Suprapubic skin (tissue), 4 donors: ENCODE data around the gene TECPR2.

ENCODE experiments used
- POLR2A ChIP-seq, 2 donors: fragments of 450-650 bp; IDR thresholded peaks; one replicate each; pipeline ENCODE4 v1.6.1; 2017; ENCODE audit warnings: antibody characterized with exemption in 2 of 2, mild to moderate bottlenecking in 2 of 2, moderate library complexity in 2 of 2
- POLR2AphosphoS5 ChIP-seq, 3 donors: sonication (generic); formaldehyde crosslinking; IDR thresholded peaks; one replicate each; pipeline ENCODE4 v1.6.1; 2017; ENCODE audit warnings: antibody characterized with exemption in 3 of 3
- TF ChIP-seq, protein P1 (sequence below), 2 donors: fragments of 200-600 bp in 1 of 2; fragments of 450-650 bp in 1 of 2; sonication (generic) in 1 of 2; IDR thresholded peaks; one replicate each; pipeline ENCODE4 v1.5.1; 2016 to 2019; ENCODE audit warnings: antibody characterized with exemption in 2 of 2, mild to moderate bottlenecking in 1 of 2, moderate library complexity in 1 of 2

DNA sequence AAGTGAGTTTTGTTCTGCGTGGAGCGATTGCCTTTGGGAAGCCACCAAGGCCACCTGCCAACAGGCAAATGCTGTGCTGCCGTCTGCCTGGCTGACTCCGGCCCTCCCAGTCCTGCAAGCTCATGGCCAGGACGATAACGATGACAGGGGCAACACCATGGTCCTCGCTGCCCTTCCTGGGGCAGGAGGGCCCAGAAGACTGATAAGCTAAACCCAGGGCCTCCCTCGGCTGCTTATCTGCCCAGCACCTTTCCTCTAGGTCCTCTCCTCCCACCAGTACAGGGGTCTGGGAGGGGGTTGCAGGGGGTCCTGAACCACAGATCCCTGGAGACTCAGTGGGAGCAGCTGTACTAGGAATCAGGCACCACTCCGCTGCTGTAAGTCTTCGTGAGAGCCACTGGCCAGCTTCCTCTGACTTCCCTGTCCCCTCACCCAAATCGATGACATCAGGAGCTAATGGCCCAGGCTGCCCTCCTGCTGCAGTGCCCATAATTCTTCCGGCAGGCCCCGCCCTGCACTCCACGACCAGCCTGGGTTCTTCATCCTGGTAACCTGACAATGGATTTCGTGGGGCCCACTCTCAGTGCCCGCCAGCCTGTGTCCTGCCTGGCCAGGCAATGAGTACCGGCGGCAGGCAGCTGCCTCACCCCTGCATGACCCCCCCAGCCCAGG, 141.7 kb downstream of the TECPR2 start:
- TF ChIP-seq POLR2A (IDR thresholded peaks at IDR 0.05) (no peak), POLR2AphosphoS5 (IDR thresholded peaks at IDR 0.05) (no peak)
- TF ChIP-seq, protein P1, sequence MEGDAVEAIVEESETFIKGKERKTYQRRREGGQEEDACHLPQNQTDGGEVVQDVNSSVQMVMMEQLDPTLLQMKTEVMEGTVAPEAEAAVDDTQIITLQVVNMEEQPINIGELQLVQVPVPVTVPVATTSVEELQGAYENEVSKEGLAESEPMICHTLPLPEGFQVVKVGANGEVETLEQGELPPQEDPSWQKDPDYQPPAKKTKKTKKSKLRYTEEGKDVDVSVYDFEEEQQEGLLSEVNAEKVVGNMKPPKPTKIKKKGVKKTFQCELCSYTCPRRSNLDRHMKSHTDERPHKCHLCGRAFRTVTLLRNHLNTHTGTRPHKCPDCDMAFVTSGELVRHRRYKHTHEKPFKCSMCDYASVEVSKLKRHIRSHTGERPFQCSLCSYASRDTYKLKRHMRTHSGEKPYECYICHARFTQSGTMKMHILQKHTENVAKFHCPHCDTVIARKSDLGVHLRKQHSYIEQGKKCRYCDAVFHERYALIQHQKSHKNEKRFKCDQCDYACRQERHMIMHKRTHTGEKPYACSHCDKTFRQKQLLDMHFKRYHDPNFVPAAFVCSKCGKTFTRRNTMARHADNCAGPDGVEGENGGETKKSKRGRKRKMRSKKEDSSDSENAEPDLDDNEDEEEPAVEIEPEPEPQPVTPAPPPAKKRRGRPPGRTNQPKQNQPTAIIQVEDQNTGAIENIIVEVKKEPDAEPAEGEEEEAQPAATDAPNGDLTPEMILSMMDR (IDR thresholded peaks at IDR 0.05), result no peak
